K562 (cell line): ENCODE data around the gene VGLL1.

ENCODE experiments used
- CTCF ChIP-seq, 3 experiments: IDR thresholded peaks in 2 of 3; conservative IDR thresholded peaks in 1 of 3; 2 replicates each; pipeline ENCODE4 v1.5.1; 2011 to 2012; ENCODE audit warnings: low read length in 3 of 3, mild to moderate bottlenecking in 3 of 3, control low read depth in 2 of 3, improper control_type of control experiment in 1 of 3, inconsistent platforms in 1 of 3, low read depth in 1 of 3, mixed read lengths in 1 of 3, moderate library complexity in 1 of 3; ENCODE audit not compliant: insufficient read depth in 2 of 3
- POLR2A ChIP-seq: fragments of 450-650 bp; conservative IDR thresholded peaks from 2 replicates; pipeline ENCODE4 v1.6.1; 2016
- ZNF274 ChIP-seq: IDR thresholded peaks from 2 replicates; pipeline ENCODE4 v1.6.1; 2011; ENCODE audit warnings: low read depth, mild to moderate bottlenecking, low read length, moderate library complexity, borderline replicate concordance

GRCh38 chrX:136525738-136526606 lies 6.0 kb upstream of the VGLL1 start:
- no peak for TF ChIP-seq POLR2A
- no peak for TF ChIP-seq ZNF274
- no peak for TF ChIP-seq CTCF (IDR thresholded peaks at IDR 0.05 in 2 of 3, conservative IDR thresholded peaks at IDR 0.05 in 1 of 3; ENCODE audit: insufficient read depth in 2 of 3, low read depth in 1 of 3, low read length in 3 of 3)
